Gastroesophageal sphincter (tissue), 3 donors: Measurements from ENCODE around the gene ASB18.

Experiments used
- CTCF ChIP-seq, 4 experiments: fragments of 200-600 bp in 2 of 4; fragments of 450-650 bp in 2 of 4; sonication (generic) in 1 of 4; IDR thresholded peaks; one replicate each; pipeline ENCODE4 v1.5.1; 2017 to 2019; ENCODE audit warnings: antibody characterized with exemption in 4 of 4, mild to moderate bottlenecking in 2 of 4, moderate library complexity in 2 of 4
- EP300 ChIP-seq: sonication (generic); formaldehyde crosslinking; IDR thresholded peaks from one replicate; pipeline ENCODE4 v1.6.1; 2017; ENCODE audit warnings: antibody characterized with exemption, mild to moderate bottlenecking
- POLR2A ChIP-seq, 2 donors: fragments of 450-650 bp; IDR thresholded peaks; one replicate each; pipeline ENCODE4 v1.6.1; 2017; ENCODE audit warnings: antibody characterized with exemption in 2 of 2, mild to moderate bottlenecking in 2 of 2, moderate library complexity in 1 of 2
- POLR2AphosphoS5 ChIP-seq: sonication (generic); formaldehyde crosslinking; IDR thresholded peaks from one replicate; pipeline ENCODE4 v1.6.1; 2017; ENCODE audit warnings: antibody characterized with exemption

GRCh38 chr2:236311286-236311685, 47.1 kb upstream of the ASB18 start:
- TF ChIP-seq CTCF (IDR thresholded peaks at IDR 0.05) (no peak), POLR2A (IDR thresholded peaks at IDR 0.05) (no peak), POLR2AphosphoS5 (no peak), EP300 (no peak)
